Neural cell (in vitro differentiated cells): ENCODE measurements around the gene CCDC83.

Source experiments
- EZH2 ChIP-seq: fragments of 200-600, 300-800 bp; shearing (Covaris generic), sonication (generic); IDR thresholded peaks from 2 replicates; pipeline ENCODE4 v1.6.1; 2014; ENCODE audit warnings: antibody characterized with exemption, low read length, borderline replicate concordance, mild to moderate bottlenecking; ENCODE audit not compliant: insufficient read depth, poor library complexity, severe bottlenecking
- MXI1 ChIP-seq: fragments of 450-650 bp; conservative IDR thresholded peaks from 2 replicates; pipeline ENCODE4 v1.6.1; 2014; ENCODE audit warnings: antibody characterized with exemption, mild to moderate bottlenecking; ENCODE audit not compliant: poor library complexity, severe bottlenecking
- POLR2AphosphoS5 ChIP-seq: IDR thresholded peaks from 2 replicates; pipeline ENCODE4 v1.6.1; 2012
- RAD21 ChIP-seq: fragments of 450-650 bp; conservative IDR thresholded peaks from 2 replicates; pipeline ENCODE4 v1.6.1; 2014; ENCODE audit warnings: antibody characterized with exemption, mild to moderate bottlenecking, moderate library complexity
- SMC3 ChIP-seq: fragments of 450-650 bp; conservative IDR thresholded peaks from 2 replicates; pipeline ENCODE4 v1.6.1; 2014; ENCODE audit warnings: antibody characterized with exemption, mild to moderate bottlenecking, moderate library complexity; ENCODE audit not compliant: poor library complexity
- TF ChIP-seq, protein P1 (sequence below): fragments of 450-650 bp; IDR thresholded peaks from 2 replicates; pipeline ENCODE4 v1.5.1; 2014; ENCODE audit warnings: antibody characterized with exemption, mild to moderate bottlenecking, moderate library complexity; ENCODE audit not compliant: poor library complexity, severe bottlenecking

DNA sequence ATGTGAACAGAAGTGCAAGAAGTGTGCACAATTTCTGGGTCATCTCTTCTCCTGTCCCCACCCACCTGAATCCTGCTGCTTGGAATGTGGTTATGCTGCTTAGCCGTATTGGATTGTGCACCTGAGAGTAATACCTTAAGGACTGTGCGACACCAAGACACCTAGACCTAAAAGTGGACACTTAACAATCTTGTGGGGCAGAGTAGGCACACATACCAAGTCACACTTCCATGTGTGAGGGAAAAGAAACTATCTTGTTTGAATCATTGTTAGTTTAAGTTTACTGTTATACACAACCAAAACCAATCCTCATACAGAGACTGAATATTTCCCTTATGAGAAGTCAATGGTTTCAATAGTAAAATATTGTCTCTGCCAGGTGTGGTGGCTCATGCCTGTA lies 93.7 kb downstream of the CCDC83 start:
- no peak for TF ChIP-seq RAD21
- TF ChIP-seq, protein P1, sequence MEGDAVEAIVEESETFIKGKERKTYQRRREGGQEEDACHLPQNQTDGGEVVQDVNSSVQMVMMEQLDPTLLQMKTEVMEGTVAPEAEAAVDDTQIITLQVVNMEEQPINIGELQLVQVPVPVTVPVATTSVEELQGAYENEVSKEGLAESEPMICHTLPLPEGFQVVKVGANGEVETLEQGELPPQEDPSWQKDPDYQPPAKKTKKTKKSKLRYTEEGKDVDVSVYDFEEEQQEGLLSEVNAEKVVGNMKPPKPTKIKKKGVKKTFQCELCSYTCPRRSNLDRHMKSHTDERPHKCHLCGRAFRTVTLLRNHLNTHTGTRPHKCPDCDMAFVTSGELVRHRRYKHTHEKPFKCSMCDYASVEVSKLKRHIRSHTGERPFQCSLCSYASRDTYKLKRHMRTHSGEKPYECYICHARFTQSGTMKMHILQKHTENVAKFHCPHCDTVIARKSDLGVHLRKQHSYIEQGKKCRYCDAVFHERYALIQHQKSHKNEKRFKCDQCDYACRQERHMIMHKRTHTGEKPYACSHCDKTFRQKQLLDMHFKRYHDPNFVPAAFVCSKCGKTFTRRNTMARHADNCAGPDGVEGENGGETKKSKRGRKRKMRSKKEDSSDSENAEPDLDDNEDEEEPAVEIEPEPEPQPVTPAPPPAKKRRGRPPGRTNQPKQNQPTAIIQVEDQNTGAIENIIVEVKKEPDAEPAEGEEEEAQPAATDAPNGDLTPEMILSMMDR = no peak
- TF ChIP-seq EZH2 = no peak
- no peak for TF ChIP-seq MXI1
- TF ChIP-seq POLR2AphosphoS5 = no peak
- no peak for TF ChIP-seq SMC3
